Measurements from ENCODE around the gene CCDC86. TPM values are rescaled to one million over a fixed set of nuclear protein-coding genes. Genes with fewer than 3 reads are reported as not detected.

CCDC86 gene
- total RNA-seq, 2 donors from 2014 or later, result 25.9 to 85.7 TPM

DNA sequence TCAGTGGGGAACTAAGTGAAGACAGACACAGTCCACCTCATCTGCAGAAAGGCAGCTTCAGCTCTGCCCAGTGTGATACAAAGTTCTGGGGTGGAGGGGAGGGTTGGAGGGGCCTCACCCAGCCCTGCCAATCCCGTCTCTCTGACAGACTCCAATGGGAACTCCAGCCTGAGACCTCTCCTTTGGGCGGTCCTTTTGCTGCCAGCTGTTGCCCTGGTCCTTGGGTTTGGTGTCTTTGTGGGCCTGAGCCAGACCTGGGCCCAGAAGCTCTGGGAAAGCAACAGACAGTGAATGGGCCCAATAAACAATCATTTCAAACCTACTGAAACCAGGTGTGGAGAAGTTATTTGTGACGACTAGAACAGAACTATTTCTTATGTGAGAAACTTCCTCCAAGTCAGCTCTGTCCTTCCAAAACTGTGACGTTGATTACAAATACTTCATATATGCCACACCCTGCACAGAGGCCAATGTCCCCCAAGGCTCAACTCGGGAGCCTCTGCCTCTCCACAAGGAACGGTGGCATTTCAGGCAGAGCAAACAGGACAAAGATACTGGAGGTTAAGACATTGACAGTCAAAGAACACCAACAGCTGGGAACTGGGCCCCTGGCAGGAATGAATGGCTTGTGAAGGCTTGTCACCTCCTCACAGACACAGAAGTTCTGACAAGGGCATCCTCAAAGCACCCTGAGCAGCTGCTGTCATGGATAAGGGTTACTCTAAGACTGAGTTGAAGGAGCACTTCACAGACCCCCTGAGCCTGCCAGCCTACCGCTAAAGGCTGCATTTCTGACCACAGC lies 33.7 kb downstream of the CCDC86 start:
- H3K4me3 Mint-ChIP-seq, result no peak overlapping the region
- no peak overlapping the region for H3K27ac Mint-ChIP-seq
- ATAC-seq (replicated peaks), result no peak
- H3K27me3 Mint-ChIP-seq, result no peaks in the 10 kb centered on the region
- H3K36me3 Mint-ChIP-seq (ENCODE audit: low read depth), result peaks cover 36% of the 10 kb centered on the region
- peaks cover 4% of the 10 kb centered on the region for H3K4me1 Mint-ChIP-seq
- H3K9me3 Mint-ChIP-seq, result no peaks in the 10 kb centered on the region

DNA sequence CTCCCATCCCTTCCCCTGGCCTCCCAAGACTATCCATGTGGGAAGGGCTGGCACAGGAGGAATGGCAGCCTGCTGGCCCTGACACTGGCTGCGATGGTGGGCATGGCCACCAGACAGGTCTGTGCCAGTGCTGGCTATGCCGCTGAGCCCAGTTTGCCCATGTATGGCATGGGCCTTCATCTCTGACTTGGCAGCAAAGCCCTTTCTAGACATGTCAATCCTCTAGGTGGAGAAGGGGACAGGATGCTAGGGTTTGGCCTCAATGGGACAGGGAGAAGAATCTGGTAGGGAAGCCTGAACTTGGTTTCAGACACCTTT lies 34.2 kb downstream of the CCDC86 start:
- Mint-ChIP-seq H3K4me3 (no peak overlapping the region), H3K27me3 (no peaks in the 10 kb centered on the region), H3K9me3 (no peaks in the 10 kb centered on the region), H3K27ac (no peak overlapping the region), H3K36me3 (ENCODE audit: low read depth) (peaks cover 42% of the 10 kb centered on the region), H3K4me1 (peaks cover 4% of the 10 kb centered on the region)
- no peak for ATAC-seq (replicated peaks)

DNA sequence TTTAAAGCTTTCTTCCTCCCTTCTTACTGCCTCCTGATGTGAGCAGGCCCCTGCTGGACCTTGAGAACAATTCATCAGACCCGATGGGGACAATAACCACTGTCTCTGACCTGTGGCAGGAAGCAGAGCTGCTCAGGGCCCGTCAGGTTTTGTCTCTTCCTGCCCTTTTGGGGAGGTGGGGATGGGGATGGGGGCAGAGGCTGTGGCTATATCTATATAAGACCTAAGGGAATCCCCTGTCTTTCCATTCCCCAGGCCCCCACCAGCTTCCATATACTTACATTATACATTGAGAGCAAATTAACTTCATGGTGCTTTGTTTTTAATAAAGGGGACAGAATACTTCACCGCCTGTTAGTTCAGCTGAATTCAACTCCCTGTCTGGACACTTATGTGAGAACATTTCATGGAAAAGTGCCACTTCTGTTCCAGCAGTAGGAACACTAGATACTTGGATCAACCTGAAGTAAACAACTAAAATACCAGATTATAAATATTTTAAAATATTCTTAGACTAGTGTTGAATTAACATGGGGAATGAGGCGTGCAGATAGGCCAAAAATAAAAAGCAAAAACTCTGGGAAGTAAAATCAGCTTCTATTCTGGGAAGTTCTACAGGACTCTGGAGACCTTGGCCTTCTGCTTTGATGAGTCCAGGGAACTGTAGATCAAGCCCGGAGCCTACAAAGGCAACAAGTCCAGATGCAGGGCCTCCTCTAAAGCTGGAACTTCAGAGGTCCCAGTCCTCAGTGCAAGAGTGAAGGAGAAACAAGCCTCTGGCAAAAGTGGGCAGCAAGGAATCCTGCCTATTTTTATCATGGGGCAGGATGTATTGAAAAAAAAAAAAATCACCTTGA lies 36.6 kb downstream of the CCDC86 start:
- Mint-ChIP-seq H3K9me3 (no peaks in the 10 kb centered on the region), H3K27ac (no peak overlapping the region), H3K27me3 (no peaks in the 10 kb centered on the region), H3K36me3 (ENCODE audit: low read depth) (peaks cover 65% of the 10 kb centered on the region), H3K4me1 (no peaks in the 10 kb centered on the region), H3K4me3 (no peak overlapping the region)
- no peak for ATAC-seq (replicated peaks)

DNA sequence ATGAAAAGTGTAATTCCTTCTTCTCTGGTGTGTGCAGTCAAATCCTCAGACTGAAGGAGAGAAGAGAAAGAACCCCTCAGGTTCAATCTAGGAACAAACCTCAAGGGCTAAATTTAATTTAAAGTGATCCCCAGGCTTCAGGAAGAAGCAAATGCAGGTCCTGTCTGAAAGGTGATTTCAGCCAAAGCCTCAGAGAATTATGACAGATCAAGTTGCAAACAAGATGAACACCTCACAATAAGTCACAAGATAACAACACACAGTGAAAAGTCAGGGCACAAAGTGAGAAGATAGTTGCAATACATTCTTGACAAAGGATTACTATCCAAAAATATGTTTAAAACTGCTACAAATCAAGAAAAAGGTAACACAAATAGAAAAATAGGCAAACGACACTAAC lies 37.2 kb downstream of the CCDC86 start:
- Mint-ChIP-seq H3K4me1 (no peaks in the 10 kb centered on the region), H3K9me3 (no peaks in the 10 kb centered on the region), H3K4me3 (no peak overlapping the region), H3K36me3 (ENCODE audit: low read depth) (peaks cover 72% of the 10 kb centered on the region), H3K27me3 (no peaks in the 10 kb centered on the region), H3K27ac (no peak overlapping the region)
- no peak for ATAC-seq (replicated peaks)

DNA sequence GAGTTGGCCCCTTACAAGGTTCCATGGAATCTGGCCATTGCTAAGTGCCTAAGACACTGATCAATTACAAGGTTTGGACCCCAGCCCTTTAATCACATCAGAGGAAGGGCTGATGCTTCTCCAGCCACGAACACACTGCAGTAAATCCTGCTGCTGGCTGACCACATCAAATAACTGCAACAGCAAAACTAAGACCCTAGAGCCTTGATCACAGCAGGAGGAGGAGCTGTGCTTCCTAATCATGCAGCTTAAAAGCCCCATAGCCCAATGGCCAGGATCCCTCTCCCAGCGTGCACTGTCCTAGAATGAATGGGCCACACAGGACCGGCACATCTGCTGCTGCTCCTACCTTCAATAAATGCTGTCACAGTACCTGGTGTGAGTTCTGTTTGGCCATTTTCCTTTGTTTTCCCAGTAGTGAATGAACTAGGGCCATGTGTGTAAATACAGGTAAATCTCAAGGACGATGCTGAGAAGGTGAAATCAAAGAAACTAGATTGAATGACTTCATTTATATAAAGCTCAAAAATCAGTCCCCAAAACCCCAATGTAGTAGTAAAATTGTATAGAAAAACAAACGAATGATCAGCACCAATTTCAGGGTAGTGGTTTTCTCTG lies 38.2 kb downstream of the CCDC86 start:
- H3K9me3 Mint-ChIP-seq, result no peaks in the 10 kb centered on the region
- no peaks in the 10 kb centered on the region for H3K4me1 Mint-ChIP-seq
- H3K27ac Mint-ChIP-seq, result no peak overlapping the region
- no peak overlapping the region for H3K4me3 Mint-ChIP-seq
- no peaks in the 10 kb centered on the region for H3K27me3 Mint-ChIP-seq
- peaks cover 79% of the 10 kb centered on the region for H3K36me3 Mint-ChIP-seq (ENCODE audit: low read depth)
- no peak for ATAC-seq (replicated peaks)

DNA sequence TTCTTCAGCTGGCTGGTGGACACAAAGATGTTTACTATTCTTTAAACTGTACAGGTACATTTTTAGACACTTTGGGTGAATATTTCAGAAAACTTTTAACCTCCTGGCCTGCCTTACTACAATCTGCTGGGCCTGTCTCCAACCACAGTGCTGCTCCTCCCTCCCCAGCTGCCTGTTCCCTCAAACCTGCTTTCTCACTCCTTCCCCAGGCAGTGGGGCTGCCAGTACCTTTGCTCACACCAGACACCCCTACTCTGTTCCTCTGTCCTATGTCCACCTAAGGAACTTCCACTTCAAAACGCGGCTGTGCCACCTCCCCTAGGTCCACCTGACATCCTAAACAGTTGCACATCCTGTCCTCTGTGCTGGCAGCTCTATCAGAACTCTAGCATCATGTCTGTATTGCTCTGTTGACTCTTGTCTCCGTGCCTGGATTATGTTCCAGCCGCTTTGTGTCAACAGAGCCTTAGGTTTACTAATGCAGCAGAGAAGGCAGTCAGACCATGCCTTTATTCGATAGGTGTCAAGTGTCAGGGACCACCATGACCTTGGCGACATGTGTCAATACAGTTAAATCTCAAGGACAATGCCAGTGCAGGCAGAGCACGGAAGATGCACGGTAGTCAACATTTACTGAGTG lies 38.9 kb downstream of the CCDC86 start:
- H3K9me3 Mint-ChIP-seq, result no peaks in the 10 kb centered on the region
- no peaks in the 10 kb centered on the region for H3K4me1 Mint-ChIP-seq
- H3K36me3 Mint-ChIP-seq (ENCODE audit: low read depth), result peaks cover 86% of the 10 kb centered on the region
- no peaks in the 10 kb centered on the region for H3K27me3 Mint-ChIP-seq
- no peak overlapping the region for H3K27ac Mint-ChIP-seq
- ATAC-seq (replicated peaks), result no peak
- H3K4me3 Mint-ChIP-seq, result no peak overlapping the region

DNA sequence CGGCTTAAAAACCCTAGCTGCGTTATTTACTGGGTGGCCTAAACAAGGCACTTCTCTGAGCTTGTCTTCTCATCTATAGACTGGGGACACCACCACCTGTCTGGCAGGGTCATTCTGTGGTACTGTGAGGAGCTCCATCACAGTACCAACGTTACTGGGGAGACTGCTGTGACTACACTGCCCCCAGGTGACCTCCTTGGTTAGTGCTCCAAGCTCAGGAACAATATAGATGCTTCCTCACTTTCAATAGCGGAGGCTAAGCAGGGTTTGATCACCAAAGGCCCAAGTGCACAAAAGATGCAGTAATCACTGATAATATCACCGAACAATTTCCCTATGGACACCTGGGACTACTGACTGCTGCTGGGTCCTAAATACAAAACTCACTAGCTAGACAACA lies 45.6 kb downstream of the CCDC86 start:
- ATAC-seq (replicated peaks), result peak; percentile 64
- Mint-ChIP-seq H3K27me3 (no peaks in the 10 kb centered on the region), H3K27ac (no peak overlapping the region), H3K36me3 (ENCODE audit: low read depth) (peaks cover 77% of the 10 kb centered on the region), H3K4me3 (no peak overlapping the region), H3K4me1 (peaks cover 4% of the 10 kb centered on the region), H3K9me3 (no peaks in the 10 kb centered on the region)

DNA sequence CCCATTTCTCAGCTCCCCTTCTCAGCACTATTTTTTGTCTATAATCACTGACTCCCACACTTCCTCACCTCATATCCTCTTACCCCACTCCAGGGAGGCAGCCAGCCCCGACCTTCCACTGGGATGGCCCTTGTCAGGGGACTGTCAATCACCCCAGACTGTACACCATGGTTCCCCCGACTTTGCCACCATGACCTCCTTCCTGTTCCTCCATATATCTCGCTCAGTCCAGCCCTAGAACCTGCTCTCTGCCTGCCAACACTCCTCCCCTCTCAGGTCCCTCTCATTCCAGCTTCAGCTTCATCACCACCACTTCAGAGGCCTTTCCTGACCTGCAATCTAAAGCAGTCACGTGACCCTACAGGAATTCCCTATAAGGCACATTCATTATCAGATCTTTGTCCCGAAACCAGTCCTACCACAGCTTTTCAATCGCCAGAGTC lies 48.0 kb downstream of the CCDC86 start:
- Mint-ChIP-seq H3K27ac (no peak overlapping the region), H3K27me3 (no peaks in the 10 kb centered on the region), H3K4me3 (no peak overlapping the region), H3K4me1 (peaks cover 4% of the 10 kb centered on the region), H3K9me3 (no peaks in the 10 kb centered on the region), H3K36me3 (ENCODE audit: low read depth) (peaks cover 79% of the 10 kb centered on the region)
- no peak for ATAC-seq (replicated peaks)

DNA sequence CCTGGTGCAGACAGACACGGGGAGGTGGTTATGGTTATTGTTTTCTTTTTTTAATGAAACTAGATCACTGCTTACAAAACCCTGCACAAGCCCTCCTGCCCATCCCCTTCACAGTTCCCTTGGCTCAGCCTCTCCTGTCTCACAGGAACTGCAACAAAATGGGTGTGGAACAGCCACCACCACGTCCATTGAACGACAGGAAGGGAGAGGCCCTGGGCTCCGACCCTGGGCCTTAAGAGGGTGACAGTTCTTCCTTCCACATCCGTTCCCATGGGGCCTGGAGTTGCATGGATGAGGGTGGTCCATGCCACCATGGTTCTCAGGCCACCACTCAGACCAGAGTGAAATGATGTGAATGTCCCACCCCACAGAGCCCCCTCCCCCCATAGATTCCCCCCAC lies 48.8 kb downstream of the CCDC86 start:
- peaks cover 4% of the 10 kb centered on the region for H3K4me1 Mint-ChIP-seq
- H3K27ac Mint-ChIP-seq, result no peak overlapping the region
- H3K9me3 Mint-ChIP-seq, result no peaks in the 10 kb centered on the region
- H3K36me3 Mint-ChIP-seq (ENCODE audit: low read depth), result peaks cover 79% of the 10 kb centered on the region
- ATAC-seq (replicated peaks), result no peak
- no peak overlapping the region for H3K4me3 Mint-ChIP-seq
- H3K27me3 Mint-ChIP-seq, result no peaks in the 10 kb centered on the region

DNA sequence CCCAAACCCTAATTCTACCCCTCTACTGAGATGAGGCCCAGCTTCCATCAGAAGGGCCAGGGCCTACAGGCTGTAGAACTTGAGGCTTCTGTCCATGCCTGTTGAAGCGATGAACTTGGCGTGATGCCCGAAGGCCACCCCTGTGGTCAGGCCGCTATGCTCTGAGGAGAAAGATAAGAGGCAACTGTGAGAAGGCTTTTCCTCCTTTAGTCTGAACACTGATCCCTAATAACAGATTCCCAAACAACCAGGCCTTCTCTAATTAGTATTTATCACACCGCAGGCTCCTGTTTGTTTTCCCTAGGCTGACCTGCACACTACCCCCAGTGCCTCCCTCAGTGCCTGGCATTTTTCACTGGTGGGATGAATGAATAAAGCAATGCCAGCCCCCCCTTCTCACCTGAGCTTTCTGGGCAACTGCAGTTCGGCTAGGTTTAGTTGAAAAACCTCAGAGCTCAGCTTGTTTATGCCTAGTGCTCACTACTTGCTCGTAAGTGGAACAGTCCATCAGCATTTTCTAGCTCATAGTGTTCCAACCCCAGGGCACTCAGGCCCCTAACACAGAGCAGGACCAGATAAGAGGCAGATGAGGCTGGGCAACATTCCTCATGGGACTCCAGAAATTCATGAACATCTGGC lies 49.3 kb downstream of the CCDC86 start:
- Mint-ChIP-seq H3K27ac (no peak overlapping the region), H3K4me3 (no peak overlapping the region), H3K27me3 (no peaks in the 10 kb centered on the region), H3K9me3 (no peaks in the 10 kb centered on the region), H3K4me1 (peaks cover 4% of the 10 kb centered on the region), H3K36me3 (ENCODE audit: low read depth) (peaks cover 79% of the 10 kb centered on the region)
- no peak for ATAC-seq (replicated peaks)

DNA sequence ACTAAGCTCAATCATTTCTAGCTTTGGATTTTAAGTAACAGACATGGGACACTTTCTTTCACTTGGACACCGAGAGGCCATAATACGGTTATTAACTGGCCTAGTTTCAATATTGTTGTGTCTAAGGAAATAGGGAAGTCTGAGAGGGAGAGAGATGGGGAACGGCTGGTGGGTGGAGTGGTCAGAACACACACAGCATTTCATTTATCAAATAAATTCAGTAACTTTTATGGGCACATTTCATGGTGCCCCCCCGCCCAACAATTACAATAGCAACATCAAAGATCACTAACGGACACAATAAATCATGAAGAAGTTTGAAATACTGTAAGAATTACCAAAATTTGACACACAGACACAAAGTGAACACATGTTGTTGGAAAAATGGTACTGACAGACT lies 53.8 kb downstream of the CCDC86 start:
- Mint-ChIP-seq H3K27ac (no peak overlapping the region), H3K4me3 (no peak overlapping the region), H3K27me3 (no peaks in the 10 kb centered on the region), H3K4me1 (peaks cover 4% of the 10 kb centered on the region), H3K9me3 (no peaks in the 10 kb centered on the region), H3K36me3 (ENCODE audit: low read depth) (peaks cover 100% of the 10 kb centered on the region)
- no peak for ATAC-seq (replicated peaks)

DNA sequence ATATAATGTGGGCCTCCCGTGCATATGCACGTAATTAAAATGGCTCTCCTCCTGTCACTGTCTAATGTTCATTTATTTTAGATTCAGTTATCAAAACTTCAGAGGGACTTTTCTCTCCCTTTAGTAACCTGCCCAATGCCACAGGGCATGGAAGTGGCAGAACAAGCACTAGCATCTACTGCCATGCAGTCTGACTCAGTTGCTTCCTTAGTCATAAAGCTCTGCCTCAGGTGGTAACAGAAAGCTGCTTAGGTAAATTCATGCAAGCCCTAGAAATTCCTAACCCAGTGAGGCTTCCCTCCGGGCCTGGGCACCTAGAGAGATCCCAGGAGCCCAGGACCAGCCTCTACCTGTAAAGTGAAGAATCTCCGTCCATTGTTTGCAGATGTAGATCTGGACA lies 55.6 kb downstream of the CCDC86 start:
- H3K4me3 Mint-ChIP-seq, result no peak overlapping the region
- ATAC-seq (replicated peaks), result no peak
- peak overlapping the region; percentile 47 for H3K27ac Mint-ChIP-seq
- H3K36me3 Mint-ChIP-seq (ENCODE audit: low read depth), result peaks cover 100% of the 10 kb centered on the region
- peaks cover 4% of the 10 kb centered on the region for H3K4me1 Mint-ChIP-seq
- H3K27me3 Mint-ChIP-seq, result no peaks in the 10 kb centered on the region
- H3K9me3 Mint-ChIP-seq, result no peaks in the 10 kb centered on the region

DNA sequence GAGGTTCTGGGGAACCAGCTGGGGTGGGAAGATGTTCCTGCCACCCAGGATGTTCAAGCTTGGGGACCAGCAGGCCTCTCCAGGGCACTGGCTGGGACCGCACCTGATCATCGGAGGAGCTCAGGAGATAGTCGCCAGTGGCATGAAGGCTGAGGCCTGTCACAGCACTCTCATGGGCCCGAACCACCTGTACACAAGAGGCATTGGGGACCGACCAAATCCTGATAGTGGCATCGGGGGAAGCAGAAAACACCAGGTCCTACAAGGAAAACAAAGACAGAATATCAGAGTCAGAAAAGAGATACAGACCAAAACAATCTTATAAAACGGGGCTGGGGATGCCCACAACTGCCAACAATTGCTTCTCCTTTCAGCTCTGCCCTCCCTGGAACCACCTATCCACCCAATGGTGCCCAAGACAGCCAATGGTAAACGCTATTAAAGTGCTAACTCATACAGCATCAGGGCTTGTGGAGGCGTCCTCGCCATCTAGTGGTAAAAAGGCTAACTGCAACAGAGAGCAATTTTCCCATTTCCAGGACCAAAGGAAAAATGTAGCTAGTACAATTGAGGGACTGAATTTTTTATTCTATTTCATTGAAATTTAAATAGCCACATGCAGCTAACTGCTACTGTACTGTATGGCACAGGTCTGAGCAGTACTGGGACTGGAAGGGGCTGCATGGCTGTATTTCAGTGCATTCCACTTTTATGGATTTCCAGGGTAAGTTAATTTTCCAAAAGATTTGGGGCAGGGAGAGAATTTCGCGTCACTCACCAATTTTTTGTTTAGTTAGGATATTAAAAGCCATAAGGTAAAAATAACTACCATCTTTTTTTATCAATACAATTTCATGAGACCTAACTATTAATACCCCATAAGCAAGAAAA lies 57.4 kb downstream of the CCDC86 start:
- Mint-ChIP-seq H3K27ac (no peak overlapping the region), H3K9me3 (no peaks in the 10 kb centered on the region), H3K36me3 (ENCODE audit: low read depth) (peaks cover 100% of the 10 kb centered on the region), H3K4me1 (peaks cover 14% of the 10 kb centered on the region), H3K4me3 (no peak overlapping the region), H3K27me3 (no peaks in the 10 kb centered on the region)
- ATAC-seq (replicated peaks), result peak; percentile 58

Measured in activated T-helper 17 cell treated with anti-CD3 and anti-CD28 coated beads, Interleukin-2, amount 50 U/mL, for 72 hours (primary cell).